ENCODE results near the gene GADD45B. TPM values are rescaled to one million over a fixed set of nuclear protein-coding genes. Genes with fewer than 3 reads are reported as not detected.

The GADD45B gene
- total RNA-seq, 1 experiment from 2014 or later = 16.2 TPM

DNA sequence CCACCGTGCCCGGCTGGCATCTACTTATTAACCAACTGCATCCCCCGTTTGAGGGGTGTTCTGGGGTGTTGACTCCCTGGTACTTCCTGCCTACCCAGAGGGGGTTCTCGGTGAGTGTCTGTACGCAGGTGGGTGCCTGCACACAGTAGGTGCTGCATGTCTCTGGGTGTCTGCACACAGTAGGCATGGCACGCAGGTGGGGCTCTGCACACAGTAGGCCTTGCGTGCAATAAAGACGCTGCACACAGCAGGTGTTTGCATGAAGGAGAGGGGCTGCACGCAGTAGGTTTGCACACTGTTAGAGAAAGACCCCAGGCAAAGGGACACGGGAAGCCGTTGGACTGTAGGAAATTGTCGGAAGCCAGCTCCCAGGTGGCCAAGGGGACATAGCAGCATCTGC lies 11.2 kb downstream of the GADD45B start:
- Histone ChIP-seq H3K23ac (ENCODE audit: insufficient read length, low read depth, low read length) (no peak overlapping the region), H2BK120ac (ENCODE audit: low read depth, low read length, poor library complexity, severe bottlenecking) (no peak overlapping the region), H3K4ac (ENCODE audit: low read depth, low read length) (no peak overlapping the region), H2AK5ac (ENCODE audit: insufficient read length, low read length) (no peak overlapping the region), H4K91ac (ENCODE audit: insufficient read length, low read depth, low read length) (no peak overlapping the region), H3K9ac (ENCODE audit: extremely low read depth, insufficient read length, low read length) (no peak overlapping the region), H3K23me2 (ENCODE audit: insufficient read length, low read depth, low read length, poor library complexity, severe bottlenecking) (no peaks in the 10 kb centered on the region), H3K4me2 (ENCODE audit: insufficient read depth, insufficient read length, low read length) (no peak overlapping the region), H4K20me1 (ENCODE audit: control insufficient read depth, insufficient read depth, insufficient read length) (no peaks in the 10 kb centered on the region), H4K5ac (ENCODE audit: insufficient read length, low read depth, low read length) (no peak overlapping the region), H3K27me3 (ENCODE audit: insufficient read depth, low read length) (peaks cover 14% of the 10 kb centered on the region; the same call in 1 of the 2 replicates), H3K18ac (ENCODE audit: insufficient read length, low read depth, low read length) (no peak overlapping the region), H4K8ac (replicated peaks; ENCODE audit: insufficient read length, low read depth, low read length) (no peak overlapping the region), H3K79me2 (ENCODE audit: insufficient read depth, low read length) (no peaks in the 10 kb centered on the region), H2BK20ac (ENCODE audit: low read depth, low read length, poor library complexity, severe bottlenecking) (no peak overlapping the region), H3K56ac (ENCODE audit: insufficient read length, low read depth, low read length) (no peak overlapping the region), H2AFZ (ENCODE audit: low read length) (no peak overlapping the region), H2BK15ac (ENCODE audit: low read depth, low read length) (no peak overlapping the region), H2BK5ac (ENCODE audit: insufficient read length, low read length) (no peak overlapping the region), H3K14ac (ENCODE audit: insufficient read depth, low read length) (no peak overlapping the region), H3K9me3 (ENCODE audit: control insufficient read depth, low read depth, low read length) (peaks cover 4% of the 10 kb centered on the region), H3K4me1 (ENCODE audit: insufficient read depth, low read length) (no peaks in the 10 kb centered on the region), H3K79me1 (ENCODE audit: insufficient read depth, low read depth, low read length, poor library complexity, severe bottlenecking) (no peaks in the 10 kb centered on the region), H3K27ac (ENCODE audit: insufficient read length, low read depth, low read length) (no peak overlapping the region), H3T11ph (ENCODE audit: low read length) (no peak overlapping the region), H2BK12ac (ENCODE audit: insufficient read length, low read depth, low read length) (no peak overlapping the region)
- no CpG with 5 or more reads among the region's 12 CpGs for WGBS (ENCODE audit: extremely low coverage, insufficient read length, low lambda C conversion rate)
- peaks cover 59% of the 10 kb centered on the region for H3K27me3 Mint-ChIP-seq (ENCODE audit: low read depth)
- no peak for DNase-seq
- no peak overlapping the region for H3K4me3 Mint-ChIP-seq
- H3K27ac Mint-ChIP-seq = no peak overlapping the region
- H3K36me3 Mint-ChIP-seq (ENCODE audit: insufficient read depth in 1 of 3, low read depth in 3 of 3) = no peaks in the 10 kb centered on the region; a peak in 1 of 7 replicates
- TF ChIP-seq, protein P1, sequence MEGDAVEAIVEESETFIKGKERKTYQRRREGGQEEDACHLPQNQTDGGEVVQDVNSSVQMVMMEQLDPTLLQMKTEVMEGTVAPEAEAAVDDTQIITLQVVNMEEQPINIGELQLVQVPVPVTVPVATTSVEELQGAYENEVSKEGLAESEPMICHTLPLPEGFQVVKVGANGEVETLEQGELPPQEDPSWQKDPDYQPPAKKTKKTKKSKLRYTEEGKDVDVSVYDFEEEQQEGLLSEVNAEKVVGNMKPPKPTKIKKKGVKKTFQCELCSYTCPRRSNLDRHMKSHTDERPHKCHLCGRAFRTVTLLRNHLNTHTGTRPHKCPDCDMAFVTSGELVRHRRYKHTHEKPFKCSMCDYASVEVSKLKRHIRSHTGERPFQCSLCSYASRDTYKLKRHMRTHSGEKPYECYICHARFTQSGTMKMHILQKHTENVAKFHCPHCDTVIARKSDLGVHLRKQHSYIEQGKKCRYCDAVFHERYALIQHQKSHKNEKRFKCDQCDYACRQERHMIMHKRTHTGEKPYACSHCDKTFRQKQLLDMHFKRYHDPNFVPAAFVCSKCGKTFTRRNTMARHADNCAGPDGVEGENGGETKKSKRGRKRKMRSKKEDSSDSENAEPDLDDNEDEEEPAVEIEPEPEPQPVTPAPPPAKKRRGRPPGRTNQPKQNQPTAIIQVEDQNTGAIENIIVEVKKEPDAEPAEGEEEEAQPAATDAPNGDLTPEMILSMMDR (conservative IDR thresholded peaks at IDR 0.05) = no peak
- H3K4me1 Mint-ChIP-seq = peaks cover 0 to 7% of the 10 kb centered on the region in 2 experiments; a peak in 2 of 4 replicates
- H3K9me3 Mint-ChIP-seq = peaks cover 3 to 6% of the 10 kb centered on the region in 2 experiments; a peak in 4 of 5 replicates

All from H9 (cell line).